Mammary epithelial cell (primary cell): ENCODE measurements around the gene MUC13.

Experiments
- EZH2 ChIP-seq: IDR thresholded peaks from 2 replicates; pipeline ENCODE4 v1.6.1; 2012; ENCODE audit warnings: low read length, inconsistent platforms, borderline replicate concordance
- TF ChIP-seq, protein P1 (sequence below), 2 donors: IDR thresholded peaks in 1 of 2; conservative IDR thresholded peaks in 1 of 2; 2 replicates each; pipeline ENCODE4 v1.5.1; 2011 to 2012; ENCODE audit warnings: inconsistent platforms in 2 of 2, low read length in 2 of 2, mild to moderate bottlenecking in 2 of 2, control low read depth in 1 of 2, low read depth in 1 of 2; ENCODE audit not compliant: insufficient read depth in 1 of 2; ENCODE audit errors: extremely low read depth in 1 of 2

DNA sequence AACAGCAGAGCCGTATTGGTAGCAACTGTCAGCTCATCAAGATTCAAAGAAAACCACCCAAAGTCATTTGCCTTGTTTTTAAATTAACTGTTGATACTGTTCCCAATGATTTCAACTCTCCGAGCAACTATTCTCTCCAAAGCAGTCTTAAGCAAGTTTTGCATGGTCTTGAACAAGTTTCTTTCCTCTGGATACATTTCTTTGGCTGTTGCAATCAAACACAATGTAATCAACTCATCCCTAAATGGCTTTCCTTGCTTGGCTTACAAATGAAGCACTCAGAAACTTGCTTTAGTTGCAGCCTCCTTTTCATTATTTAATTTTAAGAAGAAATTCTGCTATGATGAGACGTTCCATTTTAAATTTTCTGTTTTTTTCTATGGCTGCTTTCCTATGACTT lies 15.5 kb upstream of the MUC13 start:
- TF ChIP-seq EZH2: no peak
- TF ChIP-seq, protein P1, sequence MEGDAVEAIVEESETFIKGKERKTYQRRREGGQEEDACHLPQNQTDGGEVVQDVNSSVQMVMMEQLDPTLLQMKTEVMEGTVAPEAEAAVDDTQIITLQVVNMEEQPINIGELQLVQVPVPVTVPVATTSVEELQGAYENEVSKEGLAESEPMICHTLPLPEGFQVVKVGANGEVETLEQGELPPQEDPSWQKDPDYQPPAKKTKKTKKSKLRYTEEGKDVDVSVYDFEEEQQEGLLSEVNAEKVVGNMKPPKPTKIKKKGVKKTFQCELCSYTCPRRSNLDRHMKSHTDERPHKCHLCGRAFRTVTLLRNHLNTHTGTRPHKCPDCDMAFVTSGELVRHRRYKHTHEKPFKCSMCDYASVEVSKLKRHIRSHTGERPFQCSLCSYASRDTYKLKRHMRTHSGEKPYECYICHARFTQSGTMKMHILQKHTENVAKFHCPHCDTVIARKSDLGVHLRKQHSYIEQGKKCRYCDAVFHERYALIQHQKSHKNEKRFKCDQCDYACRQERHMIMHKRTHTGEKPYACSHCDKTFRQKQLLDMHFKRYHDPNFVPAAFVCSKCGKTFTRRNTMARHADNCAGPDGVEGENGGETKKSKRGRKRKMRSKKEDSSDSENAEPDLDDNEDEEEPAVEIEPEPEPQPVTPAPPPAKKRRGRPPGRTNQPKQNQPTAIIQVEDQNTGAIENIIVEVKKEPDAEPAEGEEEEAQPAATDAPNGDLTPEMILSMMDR (conservative IDR thresholded peaks at IDR 0.05 in 1 of 2, IDR thresholded peaks at IDR 0.05 in 1 of 2; ENCODE audit: extremely low read depth in 1 of 2, insufficient read depth in 1 of 2, low read depth in 1 of 2, low read length in 2 of 2): no peak
